Limb (tissue), 2 donors: ENCODE data around the gene TUBGCP2.

Experiments used
- DNase-seq, 2 donors: peaks; one replicate each; pipeline ENCODE4 v3.0.0-alpha.2; 2016; ENCODE audit errors: extremely low spot score in 2 of 2

Gene TUBGCP2

GRCh38 chr10:133229265-133230043 lies 79.2 kb downstream of the TUBGCP2 start:
- DNase-seq: no peak
